Stimulated activated CD4-positive, alpha-beta T cell treated with anti-CD3 and anti-CD28 coated beads, Interleukin-1b, Interleukin-23, amount 100 ng/mL, for 48 hours (primary cell): ENCODE results near the gene CARD19.

Experiments used
- DNase-seq: peaks from one replicate; pipeline ENCODE4 v3.0.0-alpha.2; 2020

CARD19 gene, protein sequence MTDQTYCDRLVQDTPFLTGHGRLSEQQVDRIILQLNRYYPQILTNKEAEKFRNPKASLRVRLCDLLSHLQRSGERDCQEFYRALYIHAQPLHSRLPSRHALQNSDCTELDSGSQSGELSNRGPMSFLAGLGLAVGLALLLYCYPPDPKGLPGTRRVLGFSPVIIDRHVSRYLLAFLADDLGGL

DNA sequence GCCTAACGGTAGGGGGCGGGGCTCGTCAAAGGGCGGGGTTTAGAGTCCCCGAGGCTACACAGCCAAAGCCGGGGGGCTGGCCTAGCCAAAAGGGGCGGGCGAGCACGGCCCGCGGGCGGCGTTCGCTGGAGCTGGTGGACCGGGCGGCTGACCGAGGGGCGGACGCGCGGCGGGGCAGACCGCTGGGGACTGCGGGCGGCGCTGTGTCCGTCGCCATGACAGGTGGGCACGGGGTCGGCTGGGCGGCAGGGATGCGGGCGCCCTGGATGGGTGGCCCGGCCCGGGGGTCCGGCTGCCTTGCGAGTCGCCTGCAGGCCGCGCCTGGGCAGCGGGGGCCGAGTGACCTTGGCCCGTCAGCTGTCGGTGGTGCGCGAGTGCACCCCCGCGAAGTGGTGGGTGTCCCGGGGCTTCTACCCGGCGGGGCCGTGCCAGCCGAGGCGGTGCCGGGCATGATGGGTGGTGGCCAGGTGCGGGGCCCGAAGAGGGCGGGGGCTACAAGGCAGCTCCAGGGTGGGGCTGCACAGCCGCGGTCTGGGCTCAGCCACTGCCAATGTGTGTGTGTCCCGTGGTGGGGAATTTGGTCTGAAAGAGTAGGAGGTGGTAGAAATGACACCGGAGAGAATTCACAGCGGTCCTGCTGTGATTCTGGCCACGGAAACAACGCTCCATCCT is at the start of gene CARD19:
Gene CARD19, plus strand, starts transcription at position 87 of the 672 bp plus-strand sequence. Its CDS starts 129 bp downstream, at position 216.
- peak; percentile 45 for DNase-seq

DNA sequence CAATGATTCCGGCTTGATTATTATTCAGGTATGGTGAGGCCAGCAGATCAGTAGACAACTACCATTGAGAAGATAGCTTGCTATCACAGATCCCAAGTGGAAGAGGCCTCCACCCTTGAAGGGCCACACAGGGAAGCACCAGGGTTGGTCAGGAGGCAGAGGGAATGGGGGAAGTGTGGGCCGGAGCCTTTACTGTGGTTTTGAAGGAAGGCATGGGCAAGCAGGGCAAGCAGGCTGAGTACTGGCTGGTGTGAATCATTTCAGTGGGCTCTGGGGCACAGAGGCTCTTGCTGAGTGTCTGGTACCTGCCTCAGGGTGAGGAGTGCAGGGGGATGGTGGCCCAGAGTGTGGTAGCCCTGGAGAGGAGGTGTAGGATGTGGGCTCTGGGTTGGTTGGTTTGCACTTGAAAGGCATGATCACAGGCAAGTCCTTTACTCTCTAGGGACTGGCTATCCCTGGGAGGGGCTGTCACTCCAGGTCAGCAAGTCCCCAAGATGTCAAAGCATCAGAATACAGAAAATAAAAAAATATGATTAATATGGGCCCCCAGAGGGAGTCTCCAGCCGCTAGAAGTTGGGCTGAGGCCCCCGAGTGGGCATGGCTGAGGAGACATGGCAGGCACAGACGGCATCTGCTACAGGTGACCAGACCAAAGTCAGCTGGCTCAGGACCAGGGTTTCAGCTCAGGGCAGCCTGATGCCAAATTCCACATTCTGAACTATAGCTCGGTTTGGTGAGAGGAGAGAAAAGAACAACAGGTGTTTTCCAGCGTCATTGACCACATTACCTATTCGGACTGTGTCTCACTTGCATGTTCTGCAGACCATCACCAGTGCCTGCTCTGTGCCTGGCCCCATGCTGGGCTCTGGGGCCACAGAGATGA is 47.2 kb upstream of the CARD19 start:
- no peak for DNase-seq

DNA sequence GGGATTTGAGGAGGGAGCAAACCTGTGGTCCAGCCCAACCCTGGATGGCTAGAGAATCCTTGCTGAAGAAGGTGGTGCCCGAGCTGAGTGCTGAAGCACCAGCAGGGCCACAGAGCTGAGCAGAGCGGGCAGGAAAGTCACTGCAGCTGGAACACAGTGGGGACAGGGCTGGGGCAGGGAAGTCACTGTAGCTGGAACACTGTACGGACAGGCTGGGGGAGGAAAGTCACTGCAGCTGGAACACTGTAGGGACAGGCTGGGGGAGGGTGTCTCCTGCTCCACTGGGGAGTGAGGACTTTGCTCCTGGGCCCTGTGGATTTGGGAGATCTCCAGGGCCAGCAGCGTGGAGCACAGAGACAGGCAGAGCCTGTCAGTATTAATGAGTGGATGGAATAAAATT is 46.5 kb upstream of the CARD19 start:
- DNase-seq, result no peak

DNA sequence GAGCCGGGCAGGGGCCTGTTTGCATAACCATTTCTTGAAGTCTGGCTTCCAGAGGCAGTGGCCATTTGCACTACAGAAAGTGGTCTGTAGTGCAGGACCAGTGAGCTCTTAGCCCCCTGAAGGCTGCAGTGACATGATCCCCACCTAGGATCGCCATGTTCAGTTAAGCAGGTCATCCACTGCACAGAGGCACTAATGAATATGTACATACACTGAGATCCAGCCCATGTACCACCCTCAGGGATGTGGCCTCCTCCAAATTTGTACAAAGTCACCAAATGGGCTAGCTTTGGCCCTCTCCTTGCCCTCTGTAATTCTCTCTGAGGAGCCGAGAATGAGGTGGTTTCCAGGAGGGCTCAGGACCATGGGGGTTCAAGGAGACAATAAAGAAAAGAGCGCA is 45.8 kb upstream of the CARD19 start:
- no peak for DNase-seq

DNA sequence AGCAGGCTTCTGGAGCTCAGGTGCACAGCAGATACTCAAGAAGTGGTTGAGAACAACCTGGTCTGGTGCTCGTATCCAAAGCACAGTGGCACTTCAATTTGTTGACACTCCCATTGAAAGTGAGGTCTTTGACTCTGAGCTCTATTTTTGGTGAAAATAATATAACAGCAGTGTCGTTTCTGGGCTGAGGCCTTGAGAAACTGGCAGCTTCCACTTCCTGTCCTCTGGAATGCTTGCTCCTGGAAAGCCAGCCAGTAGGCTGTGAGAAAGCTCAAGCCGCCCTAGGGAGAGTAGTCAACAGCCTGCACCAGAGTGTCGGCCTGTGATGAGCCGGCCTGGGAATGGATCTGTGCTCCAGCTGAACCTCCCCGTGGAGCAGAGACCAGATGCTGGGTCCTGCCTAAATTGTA is 44.3 kb upstream of the CARD19 start:
- no peak for DNase-seq

DNA sequence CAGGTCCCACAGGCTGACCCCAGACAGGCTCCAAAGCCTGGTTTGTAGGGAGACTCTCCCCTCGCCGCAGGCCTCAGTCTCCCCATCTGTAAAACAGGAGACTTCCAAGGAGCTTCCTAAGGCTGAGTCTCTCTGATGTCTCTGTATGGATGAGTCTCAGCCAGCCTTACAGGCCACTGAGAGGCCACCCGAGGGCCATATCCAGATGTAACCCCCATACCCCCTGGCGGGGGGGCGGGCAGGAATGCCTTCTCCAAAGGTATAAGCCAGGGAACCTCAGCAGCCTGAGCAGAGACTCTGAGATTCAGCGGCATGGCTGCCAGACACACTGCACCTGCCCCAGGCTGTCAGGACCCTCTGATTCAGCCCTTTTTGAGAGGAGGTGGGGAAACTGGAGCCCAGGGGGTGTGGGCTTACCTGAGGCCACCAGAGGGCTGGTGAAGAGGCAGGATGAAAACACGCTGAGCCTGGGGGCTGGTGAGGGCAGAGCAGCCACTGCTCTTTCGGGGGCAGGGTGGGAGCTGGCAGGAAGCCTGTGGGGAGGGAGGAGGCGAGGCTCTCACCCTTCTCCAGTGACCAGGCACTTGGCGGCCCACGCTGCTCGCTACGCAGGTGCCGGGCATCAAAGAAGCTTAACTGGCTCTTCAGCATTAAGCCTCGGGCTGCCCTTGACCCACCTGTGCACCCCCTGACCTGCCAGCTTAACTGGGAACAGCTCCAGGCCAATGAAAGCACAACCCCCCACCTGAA is 43.1 kb upstream of the CARD19 start:
- no peak for DNase-seq

DNA sequence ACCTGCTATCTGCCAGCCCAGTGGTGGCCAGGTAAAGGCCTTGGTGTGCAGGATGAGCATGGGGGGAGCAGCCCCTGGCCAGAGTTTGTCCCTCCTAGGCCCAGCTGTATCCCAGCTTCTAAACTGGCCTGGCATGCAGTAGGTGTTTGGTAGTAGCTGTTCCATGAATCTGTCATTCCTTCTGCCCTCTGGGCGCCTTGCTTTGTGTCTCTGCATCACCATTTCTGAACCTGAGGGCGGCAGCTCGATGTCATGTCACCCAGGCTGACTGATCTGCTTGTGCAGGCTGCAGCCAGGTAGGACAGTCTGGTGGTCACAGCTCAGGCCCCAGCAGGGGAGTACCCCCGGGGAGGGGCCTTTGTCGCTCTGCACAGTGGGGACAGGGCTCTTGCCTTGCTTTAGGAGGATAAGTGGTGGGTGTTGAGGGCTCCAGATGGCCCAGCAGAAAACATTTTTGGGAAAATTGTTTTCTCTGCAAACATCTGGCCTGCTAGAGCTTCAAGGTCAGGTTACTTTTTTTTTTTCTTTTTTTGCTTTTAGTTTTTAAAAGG is 42.2 kb upstream of the CARD19 start:
- DNase-seq, result no peak

DNA sequence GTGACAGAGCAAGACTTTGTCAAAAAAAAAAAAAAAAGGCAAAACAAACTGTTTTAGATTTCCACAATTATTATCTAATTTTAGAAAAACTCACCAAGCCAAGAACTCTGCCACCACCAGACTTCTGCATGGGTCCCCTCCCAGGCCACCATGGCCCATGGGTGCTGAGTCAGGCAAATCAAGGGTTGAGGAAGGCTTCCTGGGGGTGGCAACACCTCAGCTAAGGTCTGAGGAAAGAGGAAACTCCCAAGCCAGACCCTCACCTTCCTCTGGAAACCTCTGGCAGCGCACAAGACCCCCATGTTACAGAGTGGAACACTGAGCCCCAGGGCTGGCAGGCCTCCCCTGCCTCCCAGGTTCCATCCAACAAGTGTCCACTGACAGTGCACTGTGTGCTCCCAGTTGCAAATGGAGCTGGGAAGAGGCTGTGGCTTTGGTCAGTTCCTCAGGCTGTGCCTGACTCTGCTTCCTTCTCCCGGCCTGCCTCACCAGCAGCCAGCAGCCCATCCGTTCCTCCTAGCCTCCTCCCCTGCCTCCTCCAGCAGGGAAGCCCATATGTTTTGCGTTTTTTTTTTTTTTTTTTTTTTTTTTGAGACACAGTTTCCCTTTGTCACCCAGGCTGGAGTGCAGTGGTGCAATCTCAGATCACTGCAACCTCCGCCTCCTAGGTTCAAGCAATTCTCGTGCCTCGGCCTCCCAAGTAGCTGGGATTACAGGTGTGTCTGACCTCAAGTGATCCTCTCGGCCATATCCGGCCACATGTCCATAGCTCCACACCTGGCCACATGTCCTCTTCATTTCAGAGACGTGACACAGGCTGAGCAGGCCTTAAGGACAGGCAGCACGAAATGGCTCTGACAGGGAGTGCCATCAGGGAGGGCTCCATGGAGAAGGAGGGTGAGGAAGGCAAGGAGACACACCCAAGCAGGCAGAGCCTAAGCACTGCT is 41.0 kb upstream of the CARD19 start:
- DNase-seq, result no peak

DNA sequence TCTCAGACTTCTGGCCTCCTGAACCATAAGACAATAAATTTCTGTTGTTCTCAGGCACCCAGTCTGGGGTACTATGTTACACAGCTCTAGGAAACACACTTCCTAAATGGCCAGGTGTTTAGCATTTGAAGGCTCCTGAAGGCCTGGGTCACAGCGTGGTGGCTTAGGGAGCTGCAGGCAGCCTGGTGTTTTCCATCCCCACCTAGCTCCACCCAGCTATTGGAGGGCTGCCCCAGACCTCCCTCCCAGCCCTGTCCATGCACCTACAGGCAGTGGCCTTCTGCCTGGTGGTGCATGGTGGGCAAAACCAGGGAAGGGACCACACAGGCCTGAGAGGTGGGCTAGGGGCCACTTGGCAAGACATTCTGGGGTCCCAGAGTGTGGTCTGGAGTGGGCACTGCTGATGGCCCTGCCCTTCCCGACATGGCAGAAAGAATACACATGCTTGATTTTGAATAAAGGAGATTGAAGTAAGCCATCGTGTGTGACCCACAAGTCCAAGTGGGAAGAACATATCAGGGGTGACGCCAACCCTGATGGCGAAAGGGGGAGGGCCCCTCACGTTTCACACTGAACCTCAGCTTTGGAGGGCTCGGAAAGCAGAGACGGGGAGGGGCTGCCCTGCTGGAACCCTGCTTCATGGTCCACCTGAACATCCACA is 38.8 kb upstream of the CARD19 start:
- no peak for DNase-seq

DNA sequence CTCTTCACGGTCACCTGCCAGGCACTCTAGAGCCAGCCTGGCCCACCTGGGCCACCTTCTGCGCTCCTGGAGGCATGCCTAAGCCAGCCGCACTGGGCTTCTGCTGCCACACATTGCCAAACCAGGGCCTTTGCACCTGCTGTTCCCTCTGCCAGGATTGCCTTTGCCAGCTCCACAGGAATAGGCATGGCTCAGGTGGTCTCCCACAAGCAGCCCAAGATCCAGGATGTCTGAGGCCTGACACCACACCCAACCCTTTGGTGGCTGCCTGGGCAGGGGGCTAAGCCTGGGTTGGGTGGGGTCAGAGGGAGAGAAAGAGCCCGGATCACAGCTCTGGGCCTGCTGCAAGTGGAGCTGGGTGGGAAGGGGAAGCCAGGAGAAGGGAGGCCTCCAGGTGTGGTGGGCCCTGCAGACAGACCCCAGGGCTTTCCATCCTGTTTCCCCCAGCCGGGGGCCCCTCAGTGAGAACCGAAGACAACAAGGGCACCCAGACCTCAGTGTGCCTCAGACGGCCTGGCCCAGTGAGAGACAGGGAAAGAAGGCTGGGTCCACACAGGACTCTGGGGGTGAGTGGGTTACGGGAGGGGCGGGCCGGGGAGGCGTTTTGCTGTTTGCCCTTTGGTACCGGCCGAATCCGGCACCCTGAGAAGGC is 38.2 kb upstream of the CARD19 start:
- DNase-seq, result no peak

DNA sequence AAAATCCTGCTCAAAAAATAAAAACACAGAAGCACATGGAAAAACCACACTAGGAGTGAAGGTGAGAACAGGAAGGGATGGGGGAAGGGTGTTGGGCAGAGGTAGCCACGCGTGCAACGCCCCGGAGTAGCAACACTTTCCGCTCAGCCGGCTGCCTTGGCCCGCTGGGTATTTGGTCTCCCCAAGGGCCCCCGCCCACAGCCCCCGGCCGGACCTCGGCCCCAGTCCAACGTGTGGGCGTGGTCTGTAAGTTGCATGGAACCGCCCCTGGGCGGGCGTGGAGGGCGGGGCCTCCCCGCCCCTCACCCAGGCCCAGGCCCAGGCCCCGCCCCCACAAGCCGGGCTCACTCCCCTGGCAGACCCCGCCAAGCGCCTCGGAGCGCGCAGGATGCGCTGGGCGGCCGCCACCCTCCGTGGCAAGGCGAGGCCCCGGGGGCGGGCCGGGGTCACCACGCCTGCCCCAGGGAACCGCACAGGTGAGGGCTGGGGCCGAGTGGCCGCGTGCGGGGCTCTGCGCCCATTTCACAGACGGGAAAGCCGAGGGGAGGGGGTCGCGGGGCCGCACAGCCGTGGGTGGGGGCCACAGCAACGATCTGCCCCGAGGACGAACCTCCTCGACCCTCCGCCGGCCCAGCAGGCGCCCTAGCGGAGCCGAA is 37.5 kb upstream of the CARD19 start, which contains the start of gene SUSD3:
Gene SUSD3, plus strand, starts transcription at position 347 of the 656 bp plus-strand sequence. Its CDS starts 42 bp downstream, at position 389.
- DNase-seq, result peak; percentile 64

DNA sequence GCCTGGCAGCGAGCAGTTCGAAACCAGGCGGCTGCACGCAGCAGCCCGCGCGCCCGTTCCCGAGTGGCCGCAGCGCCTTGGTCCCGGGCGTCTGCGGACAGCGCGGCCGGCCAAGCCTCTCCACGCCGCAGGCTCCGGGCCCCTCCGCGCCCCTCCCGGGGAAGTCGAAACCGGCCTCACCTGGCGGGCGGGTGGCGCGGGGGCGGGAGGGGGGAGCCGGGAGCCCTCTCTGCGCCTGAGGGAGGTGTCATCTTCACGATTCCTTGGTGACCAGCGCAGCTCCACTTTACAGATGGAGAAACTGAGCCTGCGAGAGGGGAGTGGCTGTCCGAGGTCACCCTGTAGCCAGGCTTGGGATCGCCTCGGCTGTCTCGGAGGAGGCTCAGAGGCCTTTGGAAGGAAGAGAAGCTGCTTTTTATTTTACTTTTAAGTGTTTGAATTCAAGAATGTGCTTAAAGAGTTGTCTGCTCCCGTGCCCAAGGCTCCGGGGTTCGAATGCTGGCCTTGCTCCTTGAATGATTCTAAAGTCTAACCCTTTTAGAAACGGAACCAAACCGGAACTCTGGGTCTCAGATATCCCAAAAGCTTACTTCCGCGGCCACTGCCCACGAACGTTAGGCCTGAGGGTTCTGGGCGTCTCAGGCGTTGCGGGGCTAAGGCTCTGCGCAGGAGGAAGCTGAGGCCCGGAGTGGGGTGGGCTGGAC is 36.9 kb upstream of the CARD19 start:
- DNase-seq, result no peak

DNA sequence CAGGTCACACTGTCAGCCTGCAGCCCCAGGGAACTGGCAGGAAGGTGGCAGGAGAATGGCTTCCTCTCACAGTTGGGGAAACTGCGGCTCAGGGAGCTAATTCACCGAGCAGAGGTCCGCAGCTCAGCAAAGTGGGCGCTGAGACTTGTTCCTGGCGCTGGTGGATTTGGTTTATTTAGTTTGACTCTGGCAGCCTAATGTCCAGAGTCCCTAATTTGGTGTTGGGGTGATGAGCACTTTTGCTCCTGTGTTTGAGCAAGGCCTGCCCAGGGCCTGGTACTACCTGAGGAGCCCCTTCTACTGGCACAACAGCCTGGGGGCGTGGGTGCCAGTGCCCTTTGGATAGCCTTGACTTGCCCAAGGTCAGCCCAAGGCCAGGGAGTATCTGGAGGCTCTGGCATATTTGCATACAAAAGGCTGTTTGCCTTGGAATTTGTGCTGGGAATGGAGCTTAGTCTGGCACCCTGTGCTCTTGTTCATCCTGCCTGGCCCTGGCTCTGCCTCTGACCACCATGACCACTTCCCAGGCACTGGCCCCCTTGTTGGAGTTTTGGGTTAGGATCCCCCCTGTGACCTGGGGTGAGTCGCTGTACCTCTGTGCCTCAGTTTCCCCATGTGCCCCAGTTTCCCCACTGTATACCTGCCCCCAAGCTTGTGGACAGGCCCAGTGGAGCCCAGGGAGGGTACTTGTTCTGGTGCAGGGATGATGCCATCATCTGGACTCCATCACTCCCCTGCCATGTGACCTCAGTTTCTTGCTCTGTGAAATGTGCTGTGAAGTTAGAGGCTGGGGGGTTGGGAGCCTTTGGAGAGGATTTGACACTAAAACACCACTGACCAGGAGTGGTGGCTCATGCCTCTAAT is 36.1 kb upstream of the CARD19 start:
- no peak for DNase-seq

DNA sequence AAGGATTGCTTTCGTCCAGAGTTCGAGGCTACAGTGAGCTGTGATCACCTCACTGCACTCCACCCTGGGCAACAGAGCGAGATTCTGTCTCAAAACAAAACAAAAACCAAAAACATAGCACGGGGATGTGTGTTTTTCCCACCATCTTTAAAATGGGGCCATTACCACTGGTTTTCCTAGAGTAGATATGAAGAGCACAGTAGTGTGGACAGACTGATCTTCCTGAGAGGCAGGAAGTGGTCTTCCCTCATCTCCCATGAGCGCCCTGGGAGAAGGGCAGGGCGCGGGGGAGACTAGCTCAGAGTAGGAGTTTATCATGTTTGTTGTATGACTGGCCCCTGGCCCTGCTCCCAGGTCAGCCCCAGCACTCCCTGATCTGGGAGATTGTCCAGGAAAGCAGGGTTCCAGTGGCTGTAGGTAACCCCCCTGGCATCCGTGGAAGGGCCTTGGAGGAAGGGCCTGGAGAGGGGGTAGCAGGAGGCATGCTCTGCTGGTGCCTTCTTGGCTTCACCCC is 35.2 kb upstream of the CARD19 start:
- DNase-seq, result no peak

DNA sequence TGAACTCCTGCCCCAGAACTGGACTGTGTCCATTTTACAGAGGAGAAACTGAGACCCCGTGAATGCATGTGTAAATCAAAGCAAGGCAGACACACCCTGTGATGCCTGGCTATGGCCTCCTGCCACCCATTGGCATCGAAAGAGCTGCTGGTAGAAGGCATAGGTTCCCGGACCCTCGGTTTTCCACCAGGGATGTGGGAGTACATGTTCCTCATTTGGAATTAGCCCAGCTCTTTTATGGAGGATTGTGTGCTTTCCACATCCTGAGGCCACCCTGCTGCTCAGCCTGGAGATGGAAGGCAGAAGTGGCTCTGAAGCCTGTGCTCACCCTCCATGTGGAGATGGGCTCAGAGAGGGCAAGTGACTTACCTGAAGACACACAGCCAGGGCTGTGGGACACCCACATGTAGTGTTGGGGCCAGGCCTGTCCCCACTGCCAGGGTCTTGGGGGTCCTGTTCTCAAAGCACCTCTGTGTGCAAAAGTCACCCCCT is 34.7 kb upstream of the CARD19 start:
- DNase-seq, result no peak

DNA sequence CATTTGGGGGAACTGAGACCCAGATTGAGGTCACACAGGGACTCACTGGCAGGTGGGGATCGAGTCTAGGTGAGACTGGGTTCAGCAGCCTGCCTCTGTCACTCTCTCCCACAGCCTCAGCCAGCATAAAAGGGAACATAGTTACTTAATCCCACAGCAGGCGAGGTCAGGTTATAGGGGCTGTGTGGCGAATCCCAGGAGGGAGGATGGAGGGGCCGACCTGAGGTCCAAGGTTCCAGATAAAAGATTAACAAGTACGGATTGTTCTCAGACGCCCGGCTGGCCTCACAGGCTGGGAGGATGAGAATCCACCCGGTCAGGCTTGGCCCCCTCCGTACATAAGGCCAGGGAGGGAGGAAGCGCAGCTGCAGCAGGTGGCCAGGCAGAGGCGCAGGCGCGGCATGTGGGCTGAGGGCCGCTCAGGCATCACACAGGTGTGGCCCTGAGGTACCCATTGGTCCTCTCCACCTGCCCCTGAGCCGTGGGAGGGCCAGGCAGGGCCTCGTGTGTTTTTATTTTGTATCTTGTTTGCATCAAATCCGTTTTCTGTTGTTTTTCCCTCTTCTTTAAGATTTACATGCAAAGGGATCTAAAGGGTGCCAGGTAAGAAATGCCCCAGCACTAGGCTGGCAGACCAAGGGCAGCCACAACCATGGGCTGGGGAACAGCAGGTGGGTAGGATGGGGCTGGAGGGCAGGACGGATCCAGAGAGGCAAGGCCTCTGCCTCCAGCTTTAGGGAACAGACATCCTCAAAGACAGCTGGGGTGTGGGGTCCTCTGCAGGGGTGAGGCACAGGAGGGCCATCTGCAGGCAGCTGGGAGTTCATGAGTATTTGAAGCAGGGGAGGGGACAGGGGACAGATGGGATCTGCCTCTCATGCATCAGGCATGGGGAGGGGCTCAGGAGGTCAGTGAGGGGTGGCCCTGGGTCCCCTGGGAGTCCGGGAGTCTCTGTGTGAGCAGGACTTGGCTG is 33.9 kb upstream of the CARD19 start:
- DNase-seq, result no peak
